ENCODE results near the gene G2E3. TPM values are rescaled to one million over a fixed set of nuclear protein-coding genes. Genes with fewer than 3 reads are reported as not detected.
"Not testable (repeated sequence)": the region's sequence is repeated elsewhere in the genome, so short reads cannot be mapped to it uniquely, and the experiment has no call there.

The G2E3 gene
- total RNA-seq, 1 donor from 2014 or later: 23.8 TPM

DNA sequence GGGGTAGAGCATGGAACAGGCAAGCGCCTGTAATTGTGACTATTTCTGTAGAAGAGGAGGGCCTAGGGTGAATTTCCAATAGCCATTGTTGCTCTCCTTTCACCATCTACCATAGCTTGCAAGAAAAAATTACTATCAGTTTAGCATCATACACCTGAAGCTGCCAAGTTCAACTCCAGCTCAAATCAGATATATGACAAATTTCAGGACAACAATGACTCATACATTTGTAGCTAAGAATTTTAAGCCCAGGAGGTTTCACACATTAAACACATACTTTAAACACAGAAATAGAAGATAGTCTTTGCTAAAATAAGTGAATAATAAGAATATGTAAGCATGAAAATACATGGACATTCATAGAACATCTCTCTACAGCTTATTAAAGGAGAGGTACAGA lies 17.6 kb upstream of the G2E3 start:
- intact Hi-C loops (cut with micrococcal nuclease): no loop called here
- Mint-ChIP-seq H3K4me3 (no peak overlapping the region), H3K27ac (no peak overlapping the region), H3K36me3 (ENCODE audit: low read depth) (no peaks in the 10 kb centered on the region), H3K27me3 (peaks cover 45% of the 10 kb centered on the region), H3K9me3 (no peaks in the 10 kb centered on the region), H3K4me1 (no peaks in the 10 kb centered on the region)
- no peak for DNase-seq

DNA sequence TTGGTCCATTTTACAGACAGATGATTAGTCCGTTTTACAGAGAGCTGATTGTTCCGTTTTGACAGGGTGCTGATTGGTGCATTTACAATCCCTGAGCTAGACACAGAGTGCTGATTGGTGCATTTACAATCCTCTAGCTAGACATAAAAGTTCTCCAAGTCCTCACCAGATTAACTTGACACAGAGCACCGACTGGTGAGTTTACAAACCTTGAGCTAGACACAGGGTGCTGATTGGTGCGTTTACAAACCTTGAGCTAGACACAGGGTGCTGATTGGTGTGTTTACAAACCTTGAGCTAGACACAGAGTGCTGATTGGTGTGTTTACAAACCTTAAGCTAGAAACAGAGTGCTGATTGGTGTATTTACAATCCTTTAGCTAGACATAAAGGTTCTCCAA lies 12.2 kb upstream of the G2E3 start:
- H3K4me3 Mint-ChIP-seq; H3K27ac Mint-ChIP-seq; H3K36me3 Mint-ChIP-seq (ENCODE audit: low read depth); intact Hi-C loops (cut with micrococcal nuclease); H3K9me3 Mint-ChIP-seq; H3K4me1 Mint-ChIP-seq; DNase-seq: not testable (repeated sequence)
- peaks cover 38% of the 10 kb centered on the region for H3K27me3 Mint-ChIP-seq

GRCh38 chr14:30547388-30548048 lies 11.4 kb upstream of the G2E3 start:
- Mint-ChIP-seq H3K36me3 (ENCODE audit: low read depth) (no peaks in the 10 kb centered on the region), H3K4me1 (no peaks in the 10 kb centered on the region), H3K27ac (no peak overlapping the region), H3K9me3 (no peaks in the 10 kb centered on the region), H3K4me3 (no peak overlapping the region), H3K27me3 (peaks cover 37% of the 10 kb centered on the region)
- intact Hi-C loops (cut with micrococcal nuclease): no loop called here
- no peak for DNase-seq

- Mint-ChIP-seq H3K4me1 (peaks cover 7% of the 10 kb centered on the region), H3K4me3 (no peak overlapping the region), H3K27me3 (peaks cover 30% of the 10 kb centered on the region), H3K9me3 (no peaks in the 10 kb centered on the region), H3K36me3 (ENCODE audit: low read depth) (no peaks in the 10 kb centered on the region), H3K27ac (no peak overlapping the region)
- no peak for DNase-seq
- intact Hi-C loops (cut with micrococcal nuclease): loop anchor here (10.0 kb wide), 1 partner anchor 1654 kb away; the partner anchor contains the start of genes RNU6-7 and RNU6-8
Observed at GRCh38 chr14:30550335-30550734, 8.6 kb upstream of the G2E3 start.

DNA sequence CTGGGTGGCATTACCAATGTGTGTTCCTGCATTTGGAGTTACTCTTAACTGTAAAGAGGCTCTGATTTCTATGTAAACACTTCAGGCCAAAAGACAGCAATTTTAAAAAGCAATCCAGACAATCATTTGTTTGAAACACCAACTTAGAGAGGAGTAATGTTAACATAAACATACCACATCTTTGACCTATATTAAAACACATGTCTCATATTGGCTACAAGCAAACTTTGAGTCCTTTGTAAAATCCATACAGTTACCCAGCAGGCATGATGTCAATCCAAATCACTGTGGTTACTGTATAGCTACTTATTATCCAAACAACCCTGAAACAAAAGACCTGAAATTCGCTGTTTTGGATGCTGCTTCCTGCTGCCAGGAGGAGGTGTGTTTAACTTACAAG lies 7.5 kb upstream of the G2E3 start:
- Mint-ChIP-seq H3K4me1 (peaks cover 7% of the 10 kb centered on the region), H3K27ac (no peak overlapping the region), H3K27me3 (peaks cover 26% of the 10 kb centered on the region), H3K36me3 (ENCODE audit: low read depth) (no peaks in the 10 kb centered on the region), H3K4me3 (no peak overlapping the region), H3K9me3 (no peaks in the 10 kb centered on the region)
- intact Hi-C loops (cut with micrococcal nuclease): loop anchor here (10.0 kb wide), 1 partner anchor 1653 kb away; the partner anchor contains the start of genes RNU6-7 and RNU6-8
- no peak for DNase-seq

DNA sequence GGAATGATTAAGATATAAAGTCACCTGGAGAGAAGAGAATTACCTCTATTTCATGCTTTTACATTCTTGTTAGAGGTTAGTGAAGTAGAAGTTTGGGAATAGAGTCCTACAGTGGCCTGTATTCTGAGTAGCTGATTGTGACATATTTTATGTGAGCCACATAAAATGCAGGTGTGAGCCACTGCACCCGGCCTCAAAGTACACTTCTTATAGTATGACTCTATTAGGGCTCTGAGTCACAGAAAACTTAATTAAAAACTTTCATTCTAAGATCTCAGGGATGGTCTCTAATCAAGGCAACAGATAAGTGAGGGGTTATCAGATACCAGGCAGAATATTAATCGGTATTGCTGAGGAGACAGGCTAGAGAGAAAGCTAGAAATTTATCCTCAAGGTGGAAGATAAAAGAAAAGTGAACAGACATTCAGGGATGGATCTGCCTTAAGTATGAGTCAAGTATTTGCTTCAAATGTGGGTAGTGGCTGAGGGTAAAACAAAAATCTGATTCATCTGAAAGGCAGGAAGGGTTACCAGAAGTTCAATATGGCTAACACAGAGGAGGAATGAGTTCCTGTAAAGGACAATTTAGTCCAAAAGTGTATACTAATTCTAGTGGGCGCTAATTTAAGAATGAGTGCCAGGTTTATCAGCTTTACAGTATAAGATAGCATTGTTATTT lies 5.5 kb upstream of the G2E3 start:
- Mint-ChIP-seq H3K27me3 (peaks cover 24% of the 10 kb centered on the region), H3K4me1 (peaks cover 10% of the 10 kb centered on the region), H3K27ac (no peak overlapping the region), H3K4me3 (no peak overlapping the region), H3K36me3 (ENCODE audit: low read depth) (no peaks in the 10 kb centered on the region), H3K9me3 (no peaks in the 10 kb centered on the region)
- intact Hi-C loops (cut with micrococcal nuclease): loop anchor here (10.0 kb wide), 1 partner anchor 1651 kb away; the partner anchor contains the start of genes RNU6-7 and RNU6-8
- no peak for DNase-seq

DNA sequence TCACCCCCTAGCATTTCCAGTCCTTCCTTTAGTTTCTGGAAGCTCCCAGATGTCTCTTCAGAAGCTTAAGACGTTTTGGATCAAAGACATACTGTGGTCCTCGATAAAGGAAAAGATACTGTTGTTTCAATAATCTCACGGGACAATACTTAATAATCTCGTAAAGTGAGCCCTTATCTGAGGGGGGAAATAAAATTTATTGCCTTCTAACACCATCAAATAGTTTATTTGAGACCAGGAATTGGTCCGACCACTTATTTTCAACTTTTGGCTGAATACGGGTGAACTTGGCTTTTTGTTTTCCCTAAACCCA lies 640 bp upstream of the G2E3 start:
- H3K27me3 Mint-ChIP-seq: peaks cover 5% of the 10 kb centered on the region
- peaks cover 18% of the 10 kb centered on the region for H3K36me3 Mint-ChIP-seq (ENCODE audit: low read depth)
- H3K4me3 Mint-ChIP-seq: peak overlapping the region; percentile 99
- no peaks in the 10 kb centered on the region for H3K9me3 Mint-ChIP-seq
- peaks cover 26% of the 10 kb centered on the region for H3K4me1 Mint-ChIP-seq
- DNase-seq: no peak
- peak overlapping the region; percentile 100 for H3K27ac Mint-ChIP-seq
- intact Hi-C loops (cut with micrococcal nuclease): loop anchor here (5.0 to 10.0 kb wide), 2 partner anchors 469 to 1646 kb away; partner anchors contain the start of genes AP4S1, RNU6-7, RNU6-8 and STRN3

- intact Hi-C loops (cut with micrococcal nuclease): loop anchor here (1.0 to 10.0 kb wide), 4 partner anchors 63 to 1645 kb away; partner anchors contain the start of genes AP4S1, DTD2, RNU6-7 and RNU6-8
- no peaks in the 10 kb centered on the region for H3K9me3 Mint-ChIP-seq
- H3K36me3 Mint-ChIP-seq (ENCODE audit: low read depth): peaks cover 25% of the 10 kb centered on the region
- H3K27me3 Mint-ChIP-seq: peaks cover 2% of the 10 kb centered on the region
- H3K27ac Mint-ChIP-seq: peak overlapping the region; percentile 100
- peak overlapping the region; percentile 99 for H3K4me3 Mint-ChIP-seq
- peak; percentile 74 for DNase-seq
- peaks cover 25% of the 10 kb centered on the region for H3K4me1 Mint-ChIP-seq
Observed at GRCh38 chr14:30559638-30560091, 707 bp downstream of the G2E3 start.

DNA sequence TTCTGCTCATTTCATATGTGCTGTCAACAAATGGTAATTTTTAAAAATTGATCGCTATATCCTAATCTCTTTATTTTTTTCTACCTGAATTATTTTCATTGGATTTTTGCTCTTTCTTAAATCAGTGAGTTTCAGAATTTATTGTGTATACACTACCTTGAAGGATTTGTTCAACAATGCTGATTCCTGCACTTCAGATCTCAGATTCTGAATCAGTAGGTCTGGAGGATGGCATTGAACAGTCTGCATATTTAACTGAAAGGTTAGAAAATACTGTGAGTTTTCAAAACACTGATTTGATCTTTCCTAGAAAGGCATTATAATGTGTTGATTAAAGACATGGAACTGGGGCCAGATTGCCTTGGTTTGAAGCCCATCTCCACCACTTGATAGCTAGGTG lies 1.6 kb downstream of the G2E3 start:
- no peaks in the 10 kb centered on the region for H3K9me3 Mint-ChIP-seq
- H3K27ac Mint-ChIP-seq: no peak overlapping the region
- no peak for DNase-seq
- H3K4me3 Mint-ChIP-seq: peak overlapping the region; percentile 78
- intact Hi-C loops (cut with micrococcal nuclease): no loop called here
- peaks cover 27% of the 10 kb centered on the region for H3K36me3 Mint-ChIP-seq (ENCODE audit: low read depth)
- H3K27me3 Mint-ChIP-seq: peaks cover 2% of the 10 kb centered on the region
- H3K4me1 Mint-ChIP-seq: peaks cover 27% of the 10 kb centered on the region

- no peak for DNase-seq
- intact Hi-C loops (cut with micrococcal nuclease): no loop called here
- H3K27me3 Mint-ChIP-seq: no peaks in the 10 kb centered on the region
- H3K9me3 Mint-ChIP-seq: no peaks in the 10 kb centered on the region
- peaks cover 43% of the 10 kb centered on the region for H3K4me1 Mint-ChIP-seq
- H3K36me3 Mint-ChIP-seq (ENCODE audit: low read depth): peaks cover 41% of the 10 kb centered on the region
- no peak overlapping the region for H3K4me3 Mint-ChIP-seq
- H3K27ac Mint-ChIP-seq: no peak overlapping the region
Observed at GRCh38 chr14:30564235-30564867, 5.4 kb downstream of the G2E3 start.

GRCh38 chr14:30564868-30565248 lies 5.9 kb downstream of the G2E3 start:
- intact Hi-C loops (cut with micrococcal nuclease): no loop called here
- H3K4me3 Mint-ChIP-seq: no peak overlapping the region

GRCh38 chr14:30569216-30569902 lies 10.4 kb downstream of the G2E3 start:
- no peak for DNase-seq
- peaks cover 53% of the 10 kb centered on the region for H3K4me1 Mint-ChIP-seq
- intact Hi-C loops (cut with micrococcal nuclease): no loop called here

More at GRCh38 chr14:30564868-30565248, 5.9 kb downstream of the G2E3 start:
- H3K4me1 Mint-ChIP-seq: peaks cover 46% of the 10 kb centered on the region
- no peak for DNase-seq
- H3K9me3 Mint-ChIP-seq: no peaks in the 10 kb centered on the region
- H3K36me3 Mint-ChIP-seq (ENCODE audit: low read depth): peaks cover 41% of the 10 kb centered on the region
- no peak overlapping the region for H3K27ac Mint-ChIP-seq
- H3K27me3 Mint-ChIP-seq: no peaks in the 10 kb centered on the region

DNA sequence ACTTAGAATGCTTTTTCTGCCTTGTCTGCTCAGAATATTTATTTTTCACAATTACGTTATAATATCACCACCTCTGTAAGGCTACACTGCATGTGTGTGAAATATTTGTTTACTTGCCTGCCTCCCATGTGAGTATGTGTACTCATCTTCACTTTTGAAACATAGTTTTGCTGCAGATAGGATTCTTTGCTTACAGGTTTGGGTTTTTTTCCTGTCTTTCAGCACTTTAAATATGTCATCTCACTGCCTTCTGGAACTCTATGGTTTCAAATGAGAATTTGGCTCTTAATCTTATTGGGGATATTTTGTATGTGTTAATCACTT lies 10.9 kb downstream of the G2E3 start:
- Mint-ChIP-seq H3K9me3 (no peaks in the 10 kb centered on the region), H3K27ac (no peak overlapping the region), H3K36me3 (ENCODE audit: low read depth) (peaks cover 19% of the 10 kb centered on the region), H3K4me3 (no peak overlapping the region), H3K4me1 (peaks cover 49% of the 10 kb centered on the region), H3K27me3 (no peaks in the 10 kb centered on the region)
- intact Hi-C loops (cut with micrococcal nuclease): loop anchor here (1.0 kb wide), 1 partner anchor 9 kb away; no protein-coding TSS in a partner anchor
- DNase-seq: no peak

More at GRCh38 chr14:30569216-30569902, 10.4 kb downstream of the G2E3 start:
- no peaks in the 10 kb centered on the region for H3K9me3 Mint-ChIP-seq
- peaks cover 24% of the 10 kb centered on the region for H3K36me3 Mint-ChIP-seq (ENCODE audit: low read depth)
- no peak overlapping the region for H3K4me3 Mint-ChIP-seq
- H3K27ac Mint-ChIP-seq: no peak overlapping the region
- H3K27me3 Mint-ChIP-seq: no peaks in the 10 kb centered on the region
